Endothelial cell of hepatic sinusoid (primary cell): Measurements from ENCODE around the gene RAB1B.

Experiments
- in situ Hi-C: cut with HindIII; loops from 2 replicates; pipeline ENCODE4 v1.10.0; 2017; ENCODE audit warnings: low sequenced_read_pairs

The RAB1B gene

DNA sequence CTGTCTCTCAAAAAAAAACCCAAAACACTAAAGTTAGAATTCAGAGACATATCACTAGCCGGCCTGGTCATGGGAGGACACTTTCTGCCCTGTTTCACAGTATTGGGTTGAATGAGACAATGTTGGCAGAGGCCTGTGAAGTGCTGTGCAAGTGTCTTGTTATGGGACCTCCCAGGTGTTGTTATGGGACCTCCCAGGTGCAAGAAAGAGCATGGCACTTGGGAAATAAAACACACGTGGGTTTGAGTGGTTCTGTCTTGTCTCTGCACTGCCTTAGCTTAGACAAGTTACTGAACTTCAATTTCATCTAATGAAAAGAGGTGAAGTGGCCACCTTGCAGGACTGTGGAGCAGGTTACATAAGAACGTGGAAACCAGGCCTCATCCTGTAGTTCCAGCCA is 28.9 kb upstream of the RAB1B start:
- in situ Hi-C loops = no loop called here

GRCh38 chr11:66239998-66240780 is 28.2 kb upstream of the RAB1B start:
- in situ Hi-C loops = no loop called here

GRCh38 chr11:66240781-66241136 is 27.7 kb upstream of the RAB1B start:
- in situ Hi-C loops = no loop called here

DNA sequence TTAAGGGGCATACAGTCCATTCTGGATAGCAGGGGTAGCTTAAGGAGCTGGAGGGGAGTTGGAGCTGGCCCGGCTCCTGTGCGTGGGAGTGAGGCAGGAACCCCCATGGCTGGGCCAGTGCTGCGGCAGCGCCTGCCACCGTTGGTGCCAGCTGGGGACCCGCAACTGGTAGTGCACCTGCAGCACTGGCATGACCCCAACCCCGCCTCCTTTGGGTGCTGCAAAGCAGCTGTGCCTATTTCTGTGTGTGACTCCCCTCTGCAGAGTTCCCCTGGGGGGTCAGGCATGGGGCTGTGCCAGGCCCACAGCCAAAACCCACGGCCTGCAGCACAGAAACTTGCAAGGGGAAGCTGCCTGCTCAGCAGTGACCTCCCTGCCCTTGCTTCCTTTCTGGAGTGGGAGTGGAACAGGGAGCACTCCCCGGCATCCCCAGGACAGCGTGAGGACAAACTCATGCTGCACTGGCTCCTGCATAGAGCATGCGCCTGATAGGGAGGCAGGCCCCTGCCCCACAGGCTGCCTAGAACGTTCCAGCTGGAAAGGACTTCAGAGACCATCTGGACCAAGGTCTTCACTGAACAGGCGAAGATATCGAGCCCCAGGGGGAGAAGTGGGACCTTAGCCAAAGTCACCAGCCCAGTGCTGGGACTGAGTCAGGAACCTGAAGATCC is 26.2 kb upstream of the RAB1B start:
- in situ Hi-C loops = no loop called here

- in situ Hi-C loops = no loop called here
These were observed 24.5 kb upstream of the RAB1B start for GRCh38 chr11:66243782-66244535.

- in situ Hi-C loops = no loop called here
These were observed 21.1 kb upstream of the RAB1B start for GRCh38 chr11:66247295-66247694.

DNA sequence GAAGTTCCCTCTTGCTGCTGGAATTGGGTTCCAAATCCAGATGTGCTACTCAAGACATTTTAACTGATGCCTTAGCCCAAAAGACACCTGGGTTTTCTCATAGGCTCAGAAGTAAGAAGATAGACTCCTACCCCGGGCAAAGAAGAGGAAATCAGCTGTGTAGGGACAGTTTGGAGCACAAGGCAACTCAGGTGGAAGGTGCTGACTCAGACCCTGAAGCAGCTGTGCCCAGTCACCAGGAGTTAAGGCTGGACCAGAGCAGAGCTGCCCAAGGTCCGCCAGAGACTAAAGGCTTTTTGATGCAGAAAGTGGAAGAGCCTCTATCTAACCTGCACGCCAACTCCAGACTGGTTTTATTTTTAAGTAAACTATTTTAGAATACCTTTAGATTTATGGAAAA is 20.6 kb upstream of the RAB1B start:
- in situ Hi-C loops = no loop called here

- in situ Hi-C loops = no loop called here
These were observed 19.5 kb upstream of the RAB1B start for GRCh38 chr11:66248903-66249302.

DNA sequence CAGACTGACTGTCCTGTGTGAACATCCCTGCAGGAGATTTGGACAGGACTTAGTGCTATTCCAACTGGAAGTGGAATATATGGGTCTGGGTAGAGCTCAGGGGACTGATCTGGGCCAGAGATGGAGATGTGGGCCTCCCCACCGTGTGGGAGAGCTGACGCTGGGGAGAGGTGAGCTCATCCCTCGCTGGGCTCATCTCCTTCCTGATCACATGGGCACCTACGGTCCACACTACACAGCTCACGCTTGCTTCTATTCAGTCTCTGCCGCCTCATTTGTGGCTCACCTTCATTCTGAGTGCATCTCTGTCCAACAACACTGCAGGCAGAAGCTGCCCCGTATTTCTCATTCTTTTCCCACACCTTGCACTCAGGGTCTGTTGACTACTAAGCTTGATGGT is 16.6 kb upstream of the RAB1B start:
- in situ Hi-C loops = loop anchor here (5.0 kb wide), 2 partner anchors 35 to 60 kb away; no protein-coding TSS in a partner anchor

DNA sequence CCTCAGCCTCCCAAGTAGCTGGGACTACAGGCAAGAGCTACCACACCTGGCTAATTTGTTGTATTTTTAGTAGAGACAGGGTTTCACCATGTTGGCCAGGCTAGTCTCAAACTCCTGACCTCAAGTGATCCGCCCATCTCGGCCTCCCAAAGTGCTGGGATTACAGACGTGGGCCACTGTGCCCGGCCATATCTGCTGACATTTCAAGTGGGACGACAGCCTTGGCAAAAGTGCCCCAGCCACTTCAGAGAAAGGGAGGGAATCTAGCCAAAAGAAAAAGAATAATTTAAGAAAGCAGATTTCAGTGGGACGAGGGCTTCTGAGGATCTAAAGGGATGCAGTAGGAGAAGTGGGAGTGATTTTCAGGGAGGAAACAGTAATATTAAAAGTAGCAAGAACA is 15.4 kb upstream of the RAB1B start:
- in situ Hi-C loops = loop anchor here (5.0 kb wide), 2 partner anchors 36 to 61 kb away; no protein-coding TSS in a partner anchor

GRCh38 chr11:66258473-66258893 is 10.0 kb upstream of the RAB1B start:
- in situ Hi-C loops = no loop called here

DNA sequence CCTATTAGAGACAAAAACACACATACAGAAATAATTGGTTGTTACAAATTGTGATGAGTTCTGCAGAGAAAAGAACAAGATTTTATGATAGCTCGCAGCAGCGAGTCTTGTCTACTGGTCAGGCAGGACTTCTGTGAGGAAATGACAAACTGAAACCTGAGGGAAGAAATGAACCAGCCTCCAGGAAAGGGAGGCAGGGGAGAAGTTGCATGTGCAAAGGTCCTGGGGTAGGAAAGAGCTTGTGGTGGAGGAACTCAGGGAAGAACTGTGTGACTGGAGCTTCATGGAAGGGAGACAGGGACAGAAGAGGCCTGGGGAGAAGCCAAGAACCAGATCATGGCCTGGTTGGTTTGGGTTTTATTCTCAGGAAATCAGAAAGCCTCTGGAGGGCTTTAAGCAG is 9.2 kb upstream of the RAB1B start:
- in situ Hi-C loops = no loop called here

DNA sequence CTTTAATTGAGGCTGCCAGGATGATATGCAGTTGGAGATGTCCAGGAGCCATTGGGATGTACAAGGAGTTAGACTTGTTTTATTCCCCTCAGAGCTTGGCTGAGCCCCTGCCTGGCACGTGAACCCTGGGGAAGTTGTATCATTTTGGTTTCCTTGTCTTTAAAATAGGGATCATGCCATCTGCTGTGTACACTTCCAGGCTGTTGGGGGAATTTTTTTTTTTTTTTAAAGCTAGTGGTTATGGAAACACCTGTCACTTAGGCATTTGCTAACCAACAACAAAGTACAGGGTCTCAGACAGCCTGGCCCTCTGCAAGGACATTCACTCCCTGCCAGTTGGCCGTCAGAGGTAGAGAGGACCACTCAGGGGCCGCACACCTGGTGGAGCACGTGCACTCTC is 8.5 kb upstream of the RAB1B start:
- in situ Hi-C loops = no loop called here

GRCh38 chr11:66261578-66261977 is 6.9 kb upstream of the RAB1B start:
- in situ Hi-C loops = no loop called here

- in situ Hi-C loops = no loop called here
These were observed 6.2 kb upstream of the RAB1B start for GRCh38 chr11:66262191-66262590.

GRCh38 chr11:66262696-66263095 is 5.7 kb upstream of the RAB1B start:
- in situ Hi-C loops = no loop called here

GRCh38 chr11:66263231-66263630 is 5.2 kb upstream of the RAB1B start:
- in situ Hi-C loops = no loop called here

- in situ Hi-C loops = no loop called here
These were observed 4.7 kb upstream of the RAB1B start for GRCh38 chr11:66263785-66264184.

- in situ Hi-C loops = no loop called here
These were observed 4.1 kb upstream of the RAB1B start for GRCh38 chr11:66264383-66264782.

DNA sequence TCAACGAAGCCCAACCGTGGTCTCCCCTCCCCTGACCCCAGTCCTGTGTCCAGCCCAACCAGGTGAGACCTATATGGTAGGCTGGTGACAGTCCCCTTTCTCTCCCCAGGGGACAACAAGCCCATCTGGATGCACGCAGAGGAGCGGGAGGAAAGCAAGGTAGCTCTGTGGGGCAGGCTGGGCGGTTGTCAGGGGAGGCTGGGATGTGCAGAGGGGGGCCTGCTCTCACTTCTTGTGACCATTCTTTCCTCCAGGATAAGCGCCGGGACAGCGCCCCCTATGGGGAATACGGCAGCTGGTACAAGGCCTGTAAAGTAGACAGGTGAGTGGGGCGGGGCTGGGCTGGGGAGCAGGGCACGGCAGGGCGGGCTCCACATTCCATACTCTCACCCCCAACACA is 3.5 kb upstream of the RAB1B start:
- in situ Hi-C loops = no loop called here

DNA sequence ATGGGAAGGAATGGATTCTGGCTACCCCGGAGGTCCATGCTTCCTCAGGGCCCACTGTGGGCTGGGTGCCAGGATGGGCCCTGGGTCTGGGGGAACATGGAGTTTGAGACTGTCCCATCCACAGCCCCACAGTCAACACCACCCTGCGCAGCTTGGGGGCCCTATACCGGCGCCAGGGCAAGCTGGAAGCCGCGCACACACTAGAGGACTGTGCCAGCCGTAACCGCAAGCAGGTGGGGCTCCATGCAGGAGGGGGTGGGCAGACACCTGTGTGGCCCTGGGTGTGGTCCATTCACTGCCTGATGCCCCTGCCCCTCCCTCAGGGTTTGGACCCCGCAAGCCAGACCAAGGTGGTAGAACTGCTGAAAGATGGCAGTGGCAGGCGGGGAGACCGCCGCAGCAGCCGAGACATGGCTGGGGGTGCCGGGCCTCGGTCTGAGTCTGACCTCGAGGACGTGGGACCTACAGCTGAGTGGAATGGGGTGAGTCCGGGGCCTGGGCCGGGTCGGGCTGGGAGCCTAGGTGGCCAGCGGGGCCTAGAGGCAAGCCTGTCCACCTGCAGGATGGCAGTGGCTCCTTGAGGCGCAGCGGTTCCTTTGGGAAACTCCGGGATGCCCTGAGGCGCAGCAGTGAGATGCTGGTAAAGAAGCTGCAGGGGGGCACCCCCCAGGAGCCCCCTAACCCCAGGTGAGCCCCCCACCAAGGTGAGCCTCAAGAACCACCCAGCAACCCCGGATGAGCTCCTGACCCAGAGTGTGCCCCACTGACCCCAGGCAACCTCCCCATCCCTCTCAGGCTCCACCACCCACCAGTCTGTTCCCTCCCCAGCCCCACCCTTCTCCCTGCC is 2.7 kb upstream of the RAB1B start:
- in situ Hi-C loops = no loop called here
